Calu3 (cell line): ENCODE results near the gene FAM83D. TPM values are rescaled to one million over a fixed set of nuclear protein-coding genes. Genes with fewer than 3 reads are reported as not detected.
A peak's percentile ranks its signal among the peaks of the same experiment; 100 is the strongest.

ENCODE experiments used
- BruUV-seq: library from RNA; stranded (reverse); fragments of 400-500 nt; replicated peaks from 2 replicates; lab custom pipeline; 2021; lab: Mats Ljungman, UMichigan
- CTCF ChIA-PET: fragments of 300-600 bp; sonication (Branson Sonifier 250); formaldehyde crosslinking; loops from one replicate; lab custom pipeline; 2022; ENCODE audit warnings: antibody characterized with exemption; lab: Charles Lee
- DNase-seq: peaks from one replicate; pipeline ENCODE4 v3.0.0; 2022
- H3K27ac Mint-ChIP-seq: one replicate; pipeline ENCODE4 v1.8.0; 2022; ENCODE audit warnings: mixed read lengths; ENCODE audit not compliant: unreplicated experiment
- H3K27me3 Mint-ChIP-seq: one replicate; pipeline ENCODE4 v1.8.0; 2022; ENCODE audit warnings: mixed read lengths; ENCODE audit not compliant: unreplicated experiment
- H3K36me3 Mint-ChIP-seq: one replicate; pipeline ENCODE4 v1.8.0; 2022; ENCODE audit warnings: mild to moderate bottlenecking, moderate library complexity, mixed read lengths; ENCODE audit not compliant: insufficient read depth, unreplicated experiment
- H3K4me1 Mint-ChIP-seq: one replicate; pipeline ENCODE4 v1.8.0; 2022; ENCODE audit warnings: mild to moderate bottlenecking, low read depth, mixed read lengths; ENCODE audit not compliant: unreplicated experiment
- H3K4me3 Mint-ChIP-seq: one replicate; pipeline ENCODE4 v1.8.0; 2022; ENCODE audit warnings: mild to moderate bottlenecking, low read depth, moderate library complexity, mixed read lengths; ENCODE audit not compliant: unreplicated experiment
- H3K9me3 Mint-ChIP-seq: one replicate; pipeline ENCODE4 v1.8.0; 2022; ENCODE audit warnings: low read depth, mixed read lengths; ENCODE audit not compliant: unreplicated experiment
- CTCF ChIP-seq: fragments of 200-600 bp; IDR thresholded peaks from one replicate; pipeline ENCODE4 v1.8.0; 2022; ENCODE audit warnings: antibody characterized with exemption; ENCODE audit not compliant: unreplicated experiment
- intact Hi-C: fragments of 100-400 bp; cut with micrococcal nuclease; formaldehyde crosslinking; loops from one replicate; pipeline ENCODE4 v1.10.0; 2022; ENCODE audit not compliant: unreplicated experiment
- total RNA-seq: library from RNA; stranded (reverse); gene quantifications from 2 replicates; pipeline ENCODE4 v1.2.3, GENCODE V29; 2022

The FAM83D gene
- total RNA-seq, 1 experiment from 2014 or later = 84.0 TPM

DNA sequence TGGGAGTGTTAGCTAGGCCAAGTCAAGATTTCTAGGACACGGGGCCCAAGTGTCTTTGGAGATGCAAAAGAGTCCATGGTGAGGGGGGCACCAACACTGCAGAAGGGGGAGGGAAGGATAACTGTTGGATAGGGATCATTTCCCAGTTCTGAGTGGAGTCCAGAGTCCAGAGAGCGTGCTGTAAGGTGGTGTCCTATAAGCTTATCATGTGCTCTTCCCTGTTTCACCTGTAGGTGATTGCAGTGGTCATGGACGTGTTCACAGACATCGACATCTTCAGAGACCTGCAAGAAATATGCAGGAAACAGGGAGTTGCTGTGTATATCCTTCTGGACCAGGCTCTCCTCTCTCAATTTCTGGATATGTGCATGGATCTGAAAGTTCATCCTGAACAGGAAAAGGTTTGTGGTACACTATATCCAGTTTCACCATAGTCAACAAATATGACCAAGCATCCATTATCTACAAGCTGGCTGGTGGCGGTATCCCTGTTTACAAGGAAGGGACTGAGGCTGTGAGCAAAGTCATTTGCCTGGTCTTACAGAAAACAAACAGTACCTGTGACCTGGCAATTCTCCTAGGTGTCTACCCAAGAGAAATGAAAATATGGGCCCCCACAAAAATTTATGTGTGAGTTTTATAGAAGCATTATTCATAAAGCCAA, 15.6 kb downstream of the FAM83D start:
- Mint-ChIP-seq H3K27me3 (no peaks in the 10 kb centered on the region), H3K4me1 (peaks cover 19% of the 10 kb centered on the region), H3K27ac (no peak overlapping the region), H3K4me3 (no peak overlapping the region), H3K36me3 (peaks cover 22% of the 10 kb centered on the region), H3K9me3 (no peaks in the 10 kb centered on the region)
- TF ChIP-seq CTCF = peak; percentile 26
- DNase-seq = no peak
- BruUV-seq = no TSS peak
- CTCF ChIA-PET = interaction anchor here (1.2 kb wide), 2 partner anchors 10 to 63 kb away, joined by 3 read pairs; no protein-coding TSS in a partner anchor
- intact Hi-C loops = no loop called here

- CTCF ChIA-PET = no interaction called here
- H3K27ac Mint-ChIP-seq = no peak overlapping the region
- no peak overlapping the region for H3K4me3 Mint-ChIP-seq
- intact Hi-C loops = no loop called here
- no peaks in the 10 kb centered on the region for H3K9me3 Mint-ChIP-seq
- H3K36me3 Mint-ChIP-seq = peaks cover 53% of the 10 kb centered on the region
- no peaks in the 10 kb centered on the region for H3K4me1 Mint-ChIP-seq
- no TSS peak for BruUV-seq
- no peak for DNase-seq
- no peaks in the 10 kb centered on the region for H3K27me3 Mint-ChIP-seq
- no peak for TF ChIP-seq CTCF
Measured at GRCh38 chr20:38945012-38945411, 18.8 kb downstream of the FAM83D start.

GRCh38 chr20:38946836-38947235, 20.6 kb downstream of the FAM83D start:
- H3K36me3 Mint-ChIP-seq = peaks cover 63% of the 10 kb centered on the region
- no peak overlapping the region for H3K27ac Mint-ChIP-seq
- CTCF ChIA-PET = no interaction called here
- BruUV-seq = no TSS peak
- H3K9me3 Mint-ChIP-seq = no peaks in the 10 kb centered on the region
- H3K4me1 Mint-ChIP-seq = no peaks in the 10 kb centered on the region
- no peaks in the 10 kb centered on the region for H3K27me3 Mint-ChIP-seq
- TF ChIP-seq CTCF = no peak
- intact Hi-C loops = no loop called here
- DNase-seq = no peak
- no peak overlapping the region for H3K4me3 Mint-ChIP-seq

GRCh38 chr20:38947931-38948362, 21.7 kb downstream of the FAM83D start:
- no peaks in the 10 kb centered on the region for H3K9me3 Mint-ChIP-seq
- CTCF ChIA-PET = interaction anchor here (2.4 kb wide), 1 partner anchor 14 kb away, joined by 7 read pairs; the partner anchor contains the start of gene DHX35
- intact Hi-C loops = no loop called here
- H3K4me3 Mint-ChIP-seq = no peak overlapping the region
- TF ChIP-seq CTCF = no peak
- no peaks in the 10 kb centered on the region for H3K4me1 Mint-ChIP-seq
- H3K36me3 Mint-ChIP-seq = peaks cover 66% of the 10 kb centered on the region
- no peaks in the 10 kb centered on the region for H3K27me3 Mint-ChIP-seq
- H3K27ac Mint-ChIP-seq = no peak overlapping the region
- no TSS peak for BruUV-seq
- no peak for DNase-seq
